HG02610 (cell line): ENCODE results near the gene RNF13.
"Not testable (repeated sequence)": the region's sequence is repeated elsewhere in the genome, so short reads cannot be mapped to it uniquely, and the experiment has no call there.

ENCODE experiments used
- ATAC-seq: cut with Tn5 transposase; IDR thresholded peaks from one replicate; pipeline ENCODE4 v1.9.1; 2021; ENCODE audit warnings: mild to moderate bottlenecking, moderate library complexity; ENCODE audit not compliant: unreplicated experiment

Gene RNF13

GRCh38 chr3:149947231-149947630 lies 134.2 kb downstream of the RNF13 start:
- no peak for ATAC-seq

GRCh38 chr3:149949181-149949580 lies 136.2 kb downstream of the RNF13 start:
- ATAC-seq: no peak

GRCh38 chr3:149954812-149955211 lies 141.8 kb downstream of the RNF13 start:
- no peak for ATAC-seq

GRCh38 chr3:149955449-149955848 lies 142.4 kb downstream of the RNF13 start:
- no peak for ATAC-seq

- ATAC-seq: no peak
These were observed 144.5 kb downstream of the RNF13 start for GRCh38 chr3:149957361-149958125.

GRCh38 chr3:149958171-149958796 lies 145.3 kb downstream of the RNF13 start:
- ATAC-seq: no peak

GRCh38 chr3:149959443-149959842 lies 146.4 kb downstream of the RNF13 start:
- no peak for ATAC-seq

- no peak for ATAC-seq
These were observed 150.5 kb downstream of the RNF13 start for GRCh38 chr3:149963485-149963884.

GRCh38 chr3:149964291-149964690 lies 151.3 kb downstream of the RNF13 start:
- no peak for ATAC-seq

GRCh38 chr3:149965278-149965677 lies 152.3 kb downstream of the RNF13 start:
- no peak for ATAC-seq

GRCh38 chr3:149967086-149967685 lies 154.2 kb downstream of the RNF13 start:
- ATAC-seq: no peak

- no peak for ATAC-seq
These were observed 155.2 kb downstream of the RNF13 start for GRCh38 chr3:149968216-149968615.

GRCh38 chr3:149969110-149969939 lies 156.3 kb downstream of the RNF13 start:
- no peak for ATAC-seq

- ATAC-seq: peak; percentile 63
These were observed 157.1 kb downstream of the RNF13 start for GRCh38 chr3:149969940-149970715.

GRCh38 chr3:149970716-149971402 lies 157.8 kb downstream of the RNF13 start, which contains the start of gene PFN2:
PFN2 (minus strand) TSS chr3:149970895; CDS start chr3:149970856, 39 bp downstream.
- ATAC-seq: peak; percentile 38

GRCh38 chr3:149971403-149972075 lies 158.5 kb downstream of the RNF13 start:
- peak; percentile 15 for ATAC-seq

- no peak for ATAC-seq
These were observed 162.9 kb downstream of the RNF13 start for GRCh38 chr3:149975919-149976318.

- no peak for ATAC-seq
These were observed 164.4 kb downstream of the RNF13 start for GRCh38 chr3:149977386-149977785.

GRCh38 chr3:149981979-149982378 lies 169.0 kb downstream of the RNF13 start:
- not testable (repeated sequence) for ATAC-seq
